Measurements from ENCODE around the gene GINS2.
A peak's percentile ranks its signal among the peaks of the same experiment; 100 is the strongest.

The GINS2 gene

DNA sequence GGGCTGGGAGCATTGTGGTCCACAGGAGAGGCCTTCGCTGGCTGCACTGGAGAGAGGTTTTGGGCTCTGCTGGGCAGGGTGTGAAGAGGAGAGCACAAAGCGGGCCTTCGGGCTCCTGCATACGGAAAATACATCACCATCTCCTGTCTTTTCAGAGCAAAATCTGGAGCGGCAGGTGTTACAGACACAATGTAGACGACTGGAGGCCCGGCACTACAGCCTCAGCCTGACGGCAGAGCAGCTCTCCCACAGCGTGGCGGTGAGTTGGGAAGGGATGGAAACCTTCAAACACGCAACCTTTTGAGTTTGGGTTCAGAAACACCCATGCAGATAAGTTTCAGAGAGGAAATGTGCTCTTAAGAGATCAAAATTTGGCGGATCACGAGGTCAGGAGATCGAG, 17.9 kb downstream of the GINS2 start:
- no peak for FAIRE-seq

DNA sequence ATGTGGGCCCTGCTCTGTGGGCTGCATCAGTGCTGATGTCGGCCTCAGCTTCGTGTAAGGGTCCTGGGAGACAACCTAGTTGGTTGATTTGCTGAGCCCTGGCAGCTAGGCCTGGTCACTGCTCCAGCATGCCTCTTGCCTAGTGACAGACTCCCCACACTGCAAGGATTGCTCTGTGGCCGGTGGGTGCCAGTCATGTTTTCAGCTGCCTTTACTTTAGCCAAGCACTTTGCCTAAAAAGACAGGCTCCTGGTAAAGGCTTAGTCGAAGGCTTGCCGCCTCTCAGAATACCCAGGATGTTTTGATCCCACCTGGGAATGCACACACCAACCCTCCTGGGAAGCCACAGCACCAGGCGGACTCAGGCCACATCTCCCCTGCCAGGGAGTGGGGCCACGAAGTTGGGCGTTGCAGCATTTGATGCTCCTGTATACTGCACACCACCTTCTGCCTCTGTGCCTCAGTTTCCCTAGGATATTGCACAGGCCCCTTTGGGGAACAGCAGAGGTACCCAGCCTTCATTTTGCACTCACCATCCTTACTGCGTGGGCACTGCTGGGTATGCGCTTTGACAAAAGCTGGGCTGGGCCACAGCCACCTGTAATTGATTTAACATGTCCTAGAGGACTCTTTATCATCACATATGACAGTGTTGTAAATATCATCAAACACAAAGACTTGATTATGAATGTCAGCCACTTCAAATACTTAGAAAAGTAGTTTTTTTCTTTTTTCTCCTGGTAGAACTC, 19.9 kb downstream of the GINS2 start:
- DNase-seq (ENCODE audit: insufficient read length, low spot score) (no peak), FAIRE-seq (no peak)

More for the DNA sequence above, 17.9 kb downstream of the GINS2 start:
- DNase-seq (ENCODE audit: insufficient read length, low spot score) = no peak

DNA sequence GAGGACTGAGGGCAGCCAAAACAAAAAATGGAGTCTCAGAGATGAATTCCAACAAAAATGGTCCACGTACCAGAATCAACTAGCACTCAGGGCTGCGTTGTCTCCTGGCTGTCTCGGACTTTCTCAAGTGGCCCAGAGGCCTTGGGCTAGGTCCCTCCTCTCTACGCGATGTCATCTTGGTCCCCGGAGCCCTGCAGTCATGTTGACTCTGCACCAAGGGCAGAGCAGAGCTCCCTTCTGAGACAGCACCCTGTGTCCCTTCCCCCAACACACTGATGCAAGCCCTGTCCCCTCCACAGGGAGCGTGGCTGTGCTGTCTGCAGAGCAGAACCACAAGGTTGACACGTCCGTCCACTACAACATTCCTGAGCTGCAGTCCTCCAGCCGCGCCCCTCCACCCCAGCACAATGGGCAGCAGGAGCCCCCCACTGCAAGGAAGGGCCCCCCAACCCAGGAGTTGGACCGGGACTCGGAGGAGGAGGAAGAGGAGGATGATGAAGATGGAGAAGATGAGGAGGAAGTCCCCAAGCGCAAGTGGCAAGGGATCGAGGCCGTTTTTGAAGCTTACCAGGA, 20.8 kb downstream of the GINS2 start:
- no peak for FAIRE-seq
- no peak for DNase-seq (ENCODE audit: insufficient read length, low spot score)

DNA sequence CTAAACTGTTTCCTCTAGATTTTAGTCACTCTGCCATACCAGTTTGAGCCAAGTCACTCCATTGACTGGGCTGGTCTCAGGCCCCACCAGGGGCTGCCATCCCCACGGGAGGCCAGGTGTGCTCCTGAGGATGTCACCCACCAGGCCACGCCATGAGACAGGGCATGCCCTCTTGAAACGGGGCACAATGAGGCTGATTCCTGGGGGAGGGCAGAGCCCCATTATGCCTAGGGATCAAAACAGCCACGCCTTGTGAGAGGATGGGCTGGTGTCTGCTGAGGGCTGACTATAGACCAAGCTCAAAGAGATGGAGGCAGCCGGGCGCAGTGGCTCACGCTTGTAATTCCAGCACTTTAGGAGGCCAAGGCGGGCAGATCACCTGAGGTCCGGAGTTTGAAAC, 21.5 kb downstream of the GINS2 start:
- FAIRE-seq (no peak), DNase-seq (ENCODE audit: insufficient read length, low spot score) (no peak)

DNA sequence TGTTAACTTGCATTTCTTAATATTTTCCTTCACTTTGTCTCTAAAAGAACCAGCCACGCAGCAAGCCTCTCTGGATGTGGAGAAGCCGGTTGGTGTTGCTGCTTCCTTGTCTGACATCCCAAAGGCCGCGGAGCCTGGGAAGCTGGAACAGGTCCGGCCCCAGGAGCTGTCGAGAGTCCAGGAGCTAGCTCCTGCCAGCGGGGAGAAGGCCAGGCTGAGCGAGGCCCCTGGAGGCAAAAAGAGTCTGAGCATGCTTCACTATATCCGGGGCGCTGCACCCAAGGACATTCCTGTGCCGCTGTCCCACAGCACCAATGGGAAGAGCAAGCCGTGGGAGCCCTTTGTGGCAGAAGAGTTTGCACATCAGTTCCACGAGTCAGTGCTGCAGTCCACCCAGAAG, 22.8 kb downstream of the GINS2 start:
- DNase-seq (ENCODE audit: insufficient read length, low spot score) = no peak
- FAIRE-seq = no peak

DNA sequence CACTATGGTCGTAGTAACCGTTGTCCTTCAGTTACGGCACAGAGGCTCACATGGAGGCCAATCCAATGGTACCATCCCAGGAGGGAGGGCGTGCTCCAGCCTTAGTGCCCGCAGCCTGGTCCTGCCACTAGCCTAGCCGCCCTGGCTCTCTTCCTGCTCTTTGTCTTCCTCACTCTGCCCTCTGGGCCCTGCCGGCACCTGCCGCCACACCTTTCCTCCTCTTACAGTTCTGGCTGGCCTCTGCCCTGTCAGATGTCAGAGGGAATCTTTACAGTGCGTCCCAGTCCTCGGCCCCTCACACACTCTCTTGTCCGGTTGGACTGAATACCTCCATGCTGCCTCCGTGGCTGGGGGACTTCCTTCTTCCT, 23.4 kb downstream of the GINS2 start:
- no peak for DNase-seq (ENCODE audit: insufficient read length, low spot score)
- FAIRE-seq = no peak

DNA sequence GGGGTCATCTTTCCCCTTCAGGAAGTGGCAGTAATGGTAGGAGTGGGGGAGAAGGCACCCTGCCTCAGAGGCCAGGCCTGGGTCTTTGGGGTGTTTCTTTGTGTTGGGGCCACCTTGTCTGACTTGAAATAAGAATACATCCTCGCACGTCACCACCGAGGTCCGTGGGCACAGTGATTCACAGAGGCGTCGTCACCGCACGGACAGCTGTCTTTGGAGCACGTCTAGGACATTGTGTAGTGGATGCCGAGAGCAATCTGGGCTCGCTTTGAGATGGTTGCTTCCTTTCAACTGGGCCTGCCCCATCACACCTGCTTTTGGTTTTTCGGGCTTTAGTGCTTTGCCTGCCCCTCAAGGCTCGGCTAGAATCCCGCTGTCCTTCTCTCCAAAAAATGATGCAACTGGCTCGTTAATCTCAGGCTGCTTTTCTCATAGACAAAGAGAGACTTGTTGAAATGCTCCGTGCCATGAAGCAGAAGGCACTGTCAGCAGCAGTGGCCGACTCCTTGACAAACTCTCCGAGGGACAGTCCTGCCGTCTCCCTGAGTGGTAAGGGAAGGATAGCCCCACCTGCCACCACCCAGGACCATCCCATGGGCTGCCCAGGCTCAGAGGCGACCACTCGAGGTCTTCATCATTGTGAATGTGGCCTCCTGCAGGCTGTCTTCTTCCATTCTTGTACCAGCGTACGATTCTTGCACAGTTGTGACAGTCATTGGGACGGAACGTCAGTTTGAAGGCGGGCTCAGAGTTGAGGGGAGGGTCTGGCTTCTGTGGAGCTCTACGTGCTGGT, 24.0 kb downstream of the GINS2 start:
- FAIRE-seq (no peak), DNase-seq (ENCODE audit: insufficient read length, low spot score) (no peak)

DNA sequence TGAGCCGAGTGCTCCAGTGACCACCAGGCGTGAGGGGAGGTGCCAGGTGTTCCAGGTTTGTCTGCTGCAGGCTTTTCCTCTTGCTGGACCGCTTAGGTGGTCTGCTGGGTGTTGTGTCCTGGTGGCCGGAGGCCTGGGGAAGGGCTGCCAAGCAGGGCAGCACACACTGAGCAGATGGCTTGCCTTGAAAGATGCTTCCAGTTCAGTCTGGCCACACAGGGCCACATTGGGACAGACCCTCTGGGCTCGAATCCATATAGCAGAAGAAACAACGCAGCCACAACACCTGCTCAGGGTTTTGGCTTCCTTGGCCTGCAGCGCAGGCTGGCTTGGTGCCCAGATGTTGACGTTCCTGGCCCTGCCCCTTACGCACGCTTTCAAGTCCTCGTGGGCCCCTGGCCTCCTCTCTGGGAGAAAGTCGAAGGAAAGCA, 24.8 kb downstream of the GINS2 start:
- DNase-seq (ENCODE audit: insufficient read length, low spot score) (no peak), FAIRE-seq (no peak)

DNA sequence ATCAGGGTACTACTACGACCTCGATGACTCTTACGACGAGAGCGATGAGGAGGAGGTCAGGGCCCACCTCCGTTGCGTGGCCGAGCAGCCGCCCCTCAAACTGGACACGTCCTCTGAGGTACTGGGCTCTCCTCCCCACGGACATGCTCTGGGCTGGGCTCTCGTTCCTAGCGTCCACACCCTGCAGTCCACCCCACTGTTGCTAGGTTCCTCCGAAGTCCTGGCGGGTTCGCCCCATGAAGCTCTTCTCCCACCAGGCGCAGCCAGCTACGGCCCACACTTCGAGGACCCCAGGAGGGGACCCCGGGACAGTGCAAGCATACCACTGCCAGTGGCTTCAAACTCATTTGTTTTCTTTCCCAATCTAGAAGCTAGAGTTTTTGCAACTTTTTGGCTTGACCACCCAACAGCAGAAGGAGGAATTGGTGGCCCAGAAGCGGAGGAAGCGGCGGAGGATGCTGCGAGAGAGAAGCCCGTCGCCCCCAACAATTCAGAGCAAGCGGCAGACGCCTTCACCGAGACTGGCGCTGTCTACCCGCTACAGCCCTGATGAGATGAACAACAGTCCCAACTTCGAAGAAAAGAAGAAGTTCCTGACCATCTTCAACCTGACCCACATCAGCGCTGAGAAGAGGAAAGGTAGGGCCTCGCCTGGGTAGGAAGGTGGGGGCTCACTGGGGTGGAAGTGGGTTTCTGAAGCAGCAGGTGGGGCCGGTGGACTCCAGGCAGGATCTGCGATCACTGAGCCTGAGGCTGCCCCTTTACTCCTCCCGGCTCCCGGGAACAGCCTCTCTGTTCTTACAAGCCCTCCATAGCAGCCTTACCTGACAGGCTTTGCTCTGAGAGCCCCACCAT, 25.6 kb downstream of the GINS2 start:
- DNase-seq (ENCODE audit: insufficient read length, low spot score) (no peak), FAIRE-seq (no peak)

DNA sequence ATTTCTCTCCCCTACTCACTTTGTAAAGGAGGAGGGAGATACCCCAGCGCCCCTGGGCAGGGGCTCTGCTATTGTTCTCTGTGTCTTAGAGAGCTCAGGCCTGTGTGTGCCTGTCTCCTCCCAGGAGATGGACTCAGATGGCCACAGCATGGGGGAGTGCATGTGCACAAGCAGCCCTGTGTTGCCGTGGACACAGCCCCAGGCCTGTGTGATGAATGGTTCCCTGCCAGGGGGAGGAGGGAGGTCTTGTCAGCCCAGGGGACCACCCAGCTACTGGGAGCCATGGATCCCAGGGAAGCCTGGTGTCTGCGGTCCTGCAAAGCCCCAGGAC, 26.3 kb downstream of the GINS2 start:
- no peak for FAIRE-seq

DNA sequence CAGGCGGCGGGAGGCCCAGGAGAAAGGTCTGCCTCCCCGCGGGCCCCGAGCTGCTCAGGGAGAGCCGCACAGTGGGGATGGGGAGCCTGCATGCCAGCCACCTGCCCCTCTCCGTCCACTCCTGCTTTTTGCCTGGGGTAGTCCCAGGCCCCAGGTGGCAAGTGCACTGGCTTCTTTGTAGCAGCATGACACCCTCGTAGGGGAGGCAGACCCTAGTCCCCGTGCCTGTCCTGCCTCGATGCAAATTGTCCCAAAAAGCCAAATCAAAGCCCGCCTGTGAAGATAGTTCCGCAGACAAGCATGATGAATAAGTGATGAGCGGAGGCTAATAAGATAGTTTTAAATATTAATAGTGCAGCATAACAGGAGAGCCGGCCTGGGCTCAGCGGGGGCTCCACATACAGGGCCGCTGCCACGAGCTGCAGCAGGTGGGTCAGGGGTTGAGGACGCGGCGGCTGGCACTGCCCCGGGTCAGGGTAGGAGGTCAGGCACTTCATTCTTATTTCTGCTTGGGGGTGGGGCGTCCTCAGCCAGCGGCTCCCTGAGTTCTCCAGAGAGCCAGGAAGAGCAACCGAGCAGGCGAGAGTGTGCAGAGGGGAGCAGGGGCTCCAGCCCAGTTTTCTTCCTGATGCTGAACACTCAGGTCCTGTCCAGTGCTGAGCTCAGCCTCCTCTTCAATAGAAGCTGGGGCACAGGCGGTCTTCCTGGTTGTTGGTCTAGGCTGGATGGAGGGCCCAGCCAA, 26.8 kb downstream of the GINS2 start:
- no peak for DNase-seq (ENCODE audit: insufficient read length, low spot score)
- no peak for FAIRE-seq

More for the DNA sequence above, 26.3 kb downstream of the GINS2 start:
- DNase-seq (ENCODE audit: insufficient read length, low spot score) = no peak

DNA sequence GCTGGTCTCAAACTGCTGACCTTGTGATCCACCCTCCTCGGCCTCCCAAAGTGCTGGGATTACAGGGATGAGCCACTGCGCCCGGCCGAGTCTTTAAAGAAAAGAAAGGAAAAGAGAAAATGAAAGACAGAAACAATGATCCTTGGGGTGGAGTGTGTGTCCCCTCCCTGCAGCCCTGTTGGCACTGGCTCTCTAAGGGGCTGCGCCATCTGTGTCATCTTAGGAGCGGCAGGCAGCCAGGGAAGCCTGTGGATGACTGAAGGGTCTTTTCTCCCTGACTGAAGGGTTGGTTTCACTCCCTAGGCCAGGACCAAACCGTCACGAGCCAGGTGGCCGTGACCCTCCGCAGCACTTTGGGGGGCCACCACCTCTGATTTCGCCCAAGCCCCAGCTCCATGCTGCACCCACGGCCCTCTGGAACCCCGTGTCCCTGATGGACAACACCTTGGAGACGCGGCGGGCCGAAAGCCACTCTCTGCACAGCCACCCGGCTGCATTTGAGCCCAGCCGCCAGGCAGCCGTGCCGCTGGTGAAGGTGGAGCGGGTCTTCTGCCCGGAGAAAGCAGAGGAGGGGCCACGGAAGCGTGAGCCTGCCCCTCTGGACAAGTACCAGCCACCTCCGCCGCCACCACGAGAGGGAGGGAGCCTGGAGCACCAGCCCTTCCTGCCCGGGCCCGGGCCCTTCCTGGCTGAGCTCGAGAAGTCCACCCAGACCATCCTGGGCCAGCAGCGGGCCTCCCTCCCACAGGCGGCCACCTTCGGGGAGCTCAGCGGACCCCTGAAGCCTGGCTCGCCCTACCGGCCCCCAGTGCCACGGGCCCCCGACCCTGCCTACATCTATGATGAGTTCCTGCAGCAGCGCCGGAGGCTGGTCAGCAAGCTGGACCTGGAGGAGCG, 27.7 kb downstream of the GINS2 start:
- no peak for FAIRE-seq

DNA sequence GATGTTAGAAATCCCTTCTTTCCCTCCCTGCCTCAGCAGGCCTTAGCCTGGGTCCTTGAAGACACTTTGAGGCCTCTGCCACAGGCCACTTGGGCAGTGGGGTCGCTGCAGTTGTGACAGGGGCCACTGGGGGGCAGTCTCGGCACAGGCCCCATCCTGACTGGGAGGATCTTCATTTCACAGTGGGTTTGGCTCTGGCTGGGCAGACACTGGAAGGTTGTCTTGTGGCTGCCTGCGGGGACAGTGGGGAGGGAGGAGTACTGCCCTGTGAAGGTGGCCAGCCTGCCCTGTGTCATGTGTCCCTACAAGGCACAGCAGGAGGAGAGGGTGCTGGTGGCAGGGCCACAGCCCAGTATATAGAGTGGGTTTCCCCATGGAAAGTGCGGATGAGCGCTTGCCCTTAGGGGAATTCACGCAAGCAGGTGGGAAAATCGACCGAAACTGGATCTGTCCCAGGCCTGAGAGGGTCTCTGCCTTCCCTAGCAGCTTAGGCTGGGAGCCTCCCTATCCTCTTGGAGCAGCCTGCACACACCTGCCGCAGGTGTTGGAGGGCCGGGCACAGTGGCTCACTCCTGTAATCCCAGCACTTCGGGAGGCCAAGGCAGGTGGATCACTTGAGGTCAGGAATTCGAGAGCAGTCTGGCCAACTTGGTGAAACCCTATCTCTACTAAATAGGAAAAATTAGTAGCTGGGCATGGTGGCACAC, 28.8 kb downstream of the GINS2 start:
- peak; percentile 78 for FAIRE-seq
- DNase-seq (ENCODE audit: insufficient read length, low spot score) = peak; percentile 95

More for the DNA sequence above, 27.7 kb downstream of the GINS2 start:
- DNase-seq (ENCODE audit: insufficient read length, low spot score) = no peak

DNA sequence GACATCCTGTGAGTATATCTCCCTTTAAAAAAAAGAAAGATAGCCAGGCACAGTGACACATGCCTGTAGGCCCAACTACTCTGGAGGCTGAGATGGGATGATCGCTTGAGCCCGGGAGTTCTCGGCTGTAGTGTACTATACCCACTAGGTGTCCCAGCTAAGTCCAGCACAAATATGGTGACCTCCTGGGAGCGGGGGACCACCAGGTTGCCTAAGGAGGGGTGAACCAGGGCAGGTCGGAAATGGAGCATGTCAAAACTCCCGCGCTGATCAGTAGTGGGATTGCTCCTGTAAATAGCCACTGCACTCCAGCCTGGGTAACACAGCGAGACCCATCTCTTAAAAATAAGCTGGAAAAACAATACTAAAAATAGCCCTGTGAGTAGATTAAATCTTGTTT, 29.4 kb downstream of the GINS2 start:
- no peak for FAIRE-seq
- no peak for DNase-seq (ENCODE audit: insufficient read length, low spot score)

DNA sequence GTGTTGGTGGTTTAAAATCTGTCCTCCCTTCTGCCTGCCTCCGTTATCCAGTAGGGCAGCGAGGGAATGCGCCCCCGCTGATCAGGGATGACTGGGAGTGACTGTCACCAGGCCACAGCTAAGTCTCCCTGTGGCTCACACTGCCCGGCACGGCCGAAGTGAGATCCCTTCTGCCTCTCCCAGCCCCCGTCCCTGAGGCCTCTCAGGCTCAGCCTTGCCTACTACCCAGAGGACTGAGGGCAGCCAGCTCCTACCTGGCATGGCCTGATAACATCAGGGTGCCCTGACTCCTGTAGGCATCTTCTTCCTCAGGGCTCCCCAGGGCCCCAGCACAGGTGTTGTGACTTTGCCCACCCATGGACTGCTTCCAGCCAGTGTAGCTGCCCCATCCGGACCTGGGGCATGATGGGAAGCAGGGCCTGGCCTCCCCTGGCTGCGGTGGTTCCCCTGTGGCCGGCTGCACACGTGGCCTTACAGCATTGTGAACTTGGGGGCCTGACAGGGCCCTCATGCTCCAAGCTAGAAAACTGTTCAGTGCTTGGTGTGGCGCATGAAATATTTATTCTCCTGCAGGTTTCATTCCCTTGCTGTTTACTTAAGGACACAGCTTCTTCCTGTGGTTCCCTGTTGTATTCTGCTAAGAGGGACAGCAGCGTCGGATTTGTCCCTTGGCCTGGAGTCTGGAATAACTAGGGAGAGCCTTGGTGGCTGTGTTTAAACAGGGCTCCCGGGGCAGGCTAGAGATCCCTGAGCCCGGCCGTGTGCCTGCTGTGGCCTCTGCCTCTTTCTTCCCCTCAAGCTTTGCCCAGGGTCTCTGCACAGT, 30.0 kb downstream of the GINS2 start:
- FAIRE-seq (no peak), DNase-seq (ENCODE audit: insufficient read length, low spot score) (no peak)

DNA sequence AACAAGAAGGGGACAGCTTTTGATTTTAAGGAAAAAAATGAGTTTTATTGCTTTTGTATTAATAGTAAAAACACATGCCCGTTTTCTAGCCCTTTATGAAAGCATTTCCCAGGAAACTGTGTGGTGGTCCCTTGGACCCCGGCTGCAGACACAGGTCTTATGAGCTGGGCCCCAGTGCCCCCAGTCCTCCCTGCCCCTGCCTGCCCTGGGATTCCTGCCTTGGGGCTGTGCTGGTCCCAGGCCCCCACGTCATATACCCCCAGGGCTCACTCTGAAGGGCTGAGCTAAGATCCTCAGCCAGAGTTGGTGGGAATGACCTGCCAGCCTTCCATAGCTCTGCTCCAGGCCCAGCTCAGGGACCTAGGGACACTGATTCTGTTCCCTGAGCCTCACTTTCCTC, 30.8 kb downstream of the GINS2 start:
- DNase-seq (ENCODE audit: insufficient read length, low spot score) (no peak), FAIRE-seq (no peak)

DNA sequence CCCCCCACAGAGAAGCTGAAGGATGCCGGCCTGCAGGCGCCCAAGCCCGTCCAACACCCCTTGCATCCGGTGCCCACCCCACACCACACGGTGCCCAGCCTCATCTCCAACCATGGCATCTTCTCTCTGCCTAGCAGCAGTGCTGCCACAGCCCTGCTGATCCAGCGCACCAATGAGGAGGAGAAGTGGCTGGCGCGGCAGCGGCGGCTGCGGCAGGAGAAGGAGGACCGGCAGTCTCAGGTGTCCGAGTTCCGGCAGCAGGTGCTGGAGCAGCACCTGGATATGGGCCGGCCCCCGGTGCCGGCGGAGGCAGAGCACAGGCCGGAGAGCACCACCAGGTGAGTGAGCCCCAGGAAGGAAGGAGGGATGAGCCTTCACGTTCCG, 31.5 kb downstream of the GINS2 start:
- FAIRE-seq = no peak
- DNase-seq (ENCODE audit: insufficient read length, low spot score) = no peak
